Activated gamma-delta T cell treated with Interleukin-2 at 50 U/mL for 16 hours (primary cell): ENCODE results near the gene TNNI2.

Experiments
- DNase-seq: peaks from one replicate; pipeline ENCODE4 v3.0.0-alpha.2; 2020

Gene TNNI2

GRCh38 chr11:1889941-1890855 is 51.4 kb downstream of the TNNI2 start:
- no peak for DNase-seq
